Fibroblast of gingiva (primary cell): ENCODE measurements around the gene COL11A2.
"Not testable (repeated sequence)": the region's sequence is repeated elsewhere in the genome, so short reads cannot be mapped to it uniquely, and the experiment has no call there.

Experiments
- DNase-seq: peaks from one replicate; pipeline ENCODE4 v3.0.0-alpha.2; 2011; ENCODE audit warnings: low read depth

The COL11A2 gene

GRCh38 chr6:33192105-33192646, at the start of gene COL11A2:
COL11A2 (minus strand) TSS chr6:33192467; CDS start chr6:33192240, 227 bp downstream.
- DNase-seq: no peak

DNA sequence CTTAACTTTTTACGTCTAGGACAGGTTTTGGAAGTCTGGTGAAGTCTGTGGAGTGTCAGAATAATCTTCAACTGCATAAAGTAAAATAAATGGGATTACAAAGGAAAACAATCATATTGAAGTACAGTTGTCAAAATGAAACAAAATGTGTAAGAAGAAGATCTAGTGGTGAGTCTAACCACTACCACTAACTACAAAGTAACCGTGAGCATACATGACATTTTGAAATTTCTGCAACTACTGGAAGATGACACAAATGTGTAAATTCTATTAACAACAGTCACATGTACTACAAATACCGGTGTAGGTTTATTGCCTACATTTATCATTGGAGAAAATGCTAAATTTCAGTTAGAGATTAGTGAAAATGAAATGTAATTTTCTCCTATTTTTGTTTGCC, 49.7 kb upstream of the COL11A2 start:
- no peak for DNase-seq

- DNase-seq: no peak
Measured at GRCh38 chr6:33237741-33238140, 45.5 kb upstream of the COL11A2 start.

GRCh38 chr6:33236852-33237251, 44.6 kb upstream of the COL11A2 start:
- no peak for DNase-seq

DNA sequence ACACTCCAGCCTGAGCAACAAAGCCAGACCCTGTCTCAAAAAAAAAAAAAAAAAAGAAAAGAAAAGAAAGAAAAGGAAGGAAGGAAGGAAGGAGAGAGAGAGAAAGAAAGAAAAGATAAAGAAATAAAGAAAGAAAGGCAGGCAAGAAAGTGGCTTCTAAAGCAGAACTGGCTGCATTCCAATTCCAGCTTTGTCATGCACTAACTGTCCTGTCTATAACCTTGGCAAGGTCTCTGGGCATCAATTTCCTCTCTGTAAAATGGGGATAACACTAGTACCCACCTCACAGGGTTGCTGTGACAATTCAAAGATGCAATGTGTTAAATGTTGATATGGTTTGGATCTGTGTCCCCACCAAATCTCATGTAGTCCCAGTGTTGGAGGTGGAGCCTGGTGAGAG, 44.1 kb upstream of the COL11A2 start:
- no peak for DNase-seq

- no peak for DNase-seq
Measured at GRCh38 chr6:33235221-33235634, 43.0 kb upstream of the COL11A2 start.

- not testable (repeated sequence) for DNase-seq
Measured at GRCh38 chr6:33226503-33227120, 34.3 kb upstream of the COL11A2 start.

DNA sequence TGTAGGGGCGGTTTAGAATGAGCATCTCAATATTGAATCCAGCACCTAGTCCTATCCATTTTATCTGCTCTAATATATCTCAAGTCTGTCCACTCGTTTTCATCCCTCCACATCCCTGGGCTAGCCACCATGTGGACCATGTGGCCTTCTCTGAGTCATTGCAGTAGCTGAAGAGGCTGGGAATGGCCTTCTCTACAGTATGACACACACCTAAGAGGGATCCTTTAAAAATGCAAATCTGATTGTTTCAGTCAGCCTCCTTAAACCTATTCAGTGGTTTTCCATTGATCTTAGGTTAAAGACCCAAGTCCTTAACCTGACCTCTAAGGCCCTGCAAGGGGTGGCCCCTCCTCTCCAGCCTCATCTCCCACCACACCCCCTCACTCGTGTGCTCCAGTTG, 25.4 kb upstream of the COL11A2 start:
- DNase-seq: no peak

- DNase-seq: no peak
Measured at GRCh38 chr6:33217246-33217645, 25.0 kb upstream of the COL11A2 start.

- DNase-seq: no peak
Measured at GRCh38 chr6:33216117-33216649, 23.9 kb upstream of the COL11A2 start.

DNA sequence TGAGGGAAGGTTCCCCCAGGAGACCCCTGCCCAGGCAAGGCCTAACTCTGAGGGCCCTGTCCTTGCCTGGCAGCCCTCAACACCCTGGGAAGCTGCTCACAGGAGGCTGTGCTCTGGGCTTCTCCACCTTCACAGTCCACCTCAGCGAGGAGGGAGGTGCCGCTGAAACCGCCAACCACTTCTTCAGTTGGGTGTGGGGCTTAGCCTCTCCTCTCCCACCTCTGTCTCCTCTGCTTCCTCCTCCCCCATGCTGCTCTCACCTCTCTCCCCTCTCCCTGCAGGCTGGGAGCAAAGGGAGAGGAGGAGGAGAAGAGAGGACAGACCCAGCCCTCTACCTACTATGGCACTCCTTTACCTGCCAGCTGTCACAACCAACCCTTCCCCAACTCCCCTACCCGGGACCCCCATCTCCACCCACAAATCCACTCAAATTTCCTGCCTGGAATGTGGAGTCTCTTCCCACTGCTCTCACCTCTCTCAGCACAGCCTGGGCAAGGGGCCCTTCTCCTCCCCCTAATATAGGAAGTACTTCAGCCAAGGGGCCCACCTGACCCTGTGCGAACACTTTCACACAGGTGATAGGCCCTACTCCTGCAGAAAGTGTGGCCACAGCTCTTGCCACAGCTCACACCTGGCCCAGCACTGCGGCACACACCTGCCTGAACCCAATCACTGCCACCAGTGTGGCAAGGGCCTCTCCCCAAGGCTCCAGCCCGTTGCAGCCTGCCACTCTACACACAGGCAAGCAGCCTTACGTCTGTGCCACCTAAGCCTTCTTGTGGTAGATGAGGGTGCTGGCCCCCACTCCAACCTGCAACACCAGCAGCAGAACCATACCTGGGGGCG, 23.2 kb upstream of the COL11A2 start:
- no peak for DNase-seq

DNA sequence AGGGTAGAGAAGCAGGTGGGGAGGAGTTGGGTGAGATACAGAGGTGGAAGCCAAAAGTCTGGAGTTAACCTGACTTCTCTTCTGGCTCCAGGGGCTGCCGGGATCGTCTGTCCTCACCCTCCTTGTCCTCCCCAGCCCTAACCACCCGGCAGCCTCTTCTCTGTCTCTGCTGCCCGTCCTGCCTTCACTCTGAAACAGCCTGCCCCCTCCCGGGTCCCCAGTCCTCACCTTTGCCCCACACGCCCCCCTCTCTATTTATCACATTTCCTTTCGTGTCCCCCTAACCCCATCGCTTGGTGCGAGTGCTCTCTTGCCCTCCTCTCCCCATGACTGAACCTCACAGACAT, 21.7 kb upstream of the COL11A2 start:
- DNase-seq: no peak

DNA sequence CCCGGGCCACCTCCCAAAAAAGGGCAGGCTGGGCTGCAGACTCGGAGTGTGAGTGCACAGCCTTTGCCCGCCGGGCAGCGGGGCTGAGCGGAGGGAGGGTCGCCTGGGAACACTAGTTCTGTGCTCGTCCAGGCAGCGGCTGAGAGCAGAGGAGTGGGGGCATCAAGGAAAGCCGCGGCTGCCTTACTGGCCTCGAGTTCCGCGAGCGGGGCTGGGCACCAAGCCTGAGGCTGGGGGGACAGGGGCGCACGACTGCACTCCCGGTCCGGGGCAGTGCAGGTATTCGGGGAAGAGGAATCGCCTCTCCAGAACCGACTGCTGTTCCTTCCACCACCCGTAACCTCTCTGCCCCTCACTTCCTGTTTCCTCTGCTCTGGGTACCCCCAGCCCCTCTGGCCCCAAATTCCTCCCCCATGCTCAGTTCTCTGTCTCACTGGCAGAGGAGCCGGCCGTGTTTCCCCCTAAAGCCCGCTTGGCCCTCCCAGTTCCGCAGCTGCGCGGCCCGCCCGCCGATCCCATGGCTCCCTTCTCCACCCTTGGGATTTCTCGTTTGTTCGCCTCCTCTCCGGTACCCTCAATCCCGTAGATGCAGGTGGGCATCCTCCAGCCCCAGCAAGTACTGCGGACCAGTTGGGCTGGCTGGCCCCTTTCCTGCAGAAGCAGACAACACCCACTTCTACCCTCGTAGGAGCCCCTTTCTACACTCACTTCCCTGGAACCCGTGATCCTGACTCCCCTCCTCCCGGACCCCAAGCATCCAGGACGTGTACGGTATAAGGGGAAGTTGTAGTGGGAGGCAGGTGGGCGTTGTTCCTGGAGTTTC, 21.1 kb upstream of the COL11A2 start:
- DNase-seq: no peak

DNA sequence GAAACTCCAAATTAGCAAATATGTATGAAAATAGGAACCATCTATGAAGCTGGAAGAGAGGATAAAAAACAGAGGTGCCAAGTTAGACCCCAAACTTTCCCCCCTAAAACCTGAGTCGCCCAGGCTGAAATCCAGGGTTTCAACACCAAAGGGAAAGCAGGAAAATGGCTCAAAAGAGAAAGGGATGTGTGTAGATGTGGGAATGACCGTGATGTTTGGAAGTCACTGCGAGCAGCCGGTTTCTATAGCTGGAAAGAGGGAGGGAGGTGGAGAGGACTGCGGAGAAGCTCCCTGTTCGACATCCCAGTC, 20.5 kb upstream of the COL11A2 start:
- no peak for DNase-seq

GRCh38 chr6:33211666-33212422, 19.6 kb upstream of the COL11A2 start:
- DNase-seq: no peak

DNA sequence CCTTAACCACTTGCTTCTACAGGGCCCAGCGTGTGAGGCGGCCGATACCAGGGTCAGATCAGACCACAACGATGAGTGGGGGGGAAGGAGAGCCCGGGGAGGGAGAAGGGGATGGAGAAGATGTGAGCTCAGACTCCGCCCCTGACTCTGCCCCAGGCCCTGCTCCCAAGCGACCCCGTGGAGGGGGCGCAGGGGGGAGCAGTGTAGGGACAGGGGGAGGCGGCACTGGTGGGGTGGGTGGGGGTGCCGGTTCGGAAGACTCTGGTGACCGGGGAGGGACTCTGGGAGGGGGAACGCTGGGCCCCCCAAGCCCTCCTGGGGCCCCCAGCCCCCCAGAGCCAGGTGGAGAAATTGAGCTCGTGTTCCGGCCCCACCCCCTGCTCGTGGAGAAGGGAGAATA, 18.9 kb upstream of the COL11A2 start:
- no peak for DNase-seq

DNA sequence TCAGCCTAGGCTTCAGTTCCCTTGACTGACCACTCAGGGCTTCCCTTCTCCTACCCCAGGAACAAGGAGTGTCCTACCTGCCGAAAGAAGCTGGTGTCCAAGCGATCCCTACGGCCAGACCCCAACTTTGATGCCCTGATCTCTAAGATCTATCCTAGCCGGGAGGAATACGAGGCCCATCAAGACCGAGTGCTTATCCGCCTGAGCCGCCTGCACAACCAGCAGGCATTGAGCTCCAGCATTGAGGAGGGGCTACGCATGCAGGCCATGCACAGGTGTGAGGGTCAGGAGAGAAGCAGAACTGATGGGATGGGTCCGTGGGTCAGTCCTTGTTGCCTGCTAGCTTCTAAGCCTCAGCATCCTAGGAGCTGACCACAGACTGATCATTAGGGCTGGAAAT, 17.6 kb upstream of the COL11A2 start:
- no peak for DNase-seq

GRCh38 chr6:33208091-33208967, 16.1 kb upstream of the COL11A2 start, which contains the start of gene RING1:
RING1 (plus strand) TSS chr6:33208500; CDS start chr6:33208823, 323 bp downstream.
- DNase-seq: peak; percentile 82

DNA sequence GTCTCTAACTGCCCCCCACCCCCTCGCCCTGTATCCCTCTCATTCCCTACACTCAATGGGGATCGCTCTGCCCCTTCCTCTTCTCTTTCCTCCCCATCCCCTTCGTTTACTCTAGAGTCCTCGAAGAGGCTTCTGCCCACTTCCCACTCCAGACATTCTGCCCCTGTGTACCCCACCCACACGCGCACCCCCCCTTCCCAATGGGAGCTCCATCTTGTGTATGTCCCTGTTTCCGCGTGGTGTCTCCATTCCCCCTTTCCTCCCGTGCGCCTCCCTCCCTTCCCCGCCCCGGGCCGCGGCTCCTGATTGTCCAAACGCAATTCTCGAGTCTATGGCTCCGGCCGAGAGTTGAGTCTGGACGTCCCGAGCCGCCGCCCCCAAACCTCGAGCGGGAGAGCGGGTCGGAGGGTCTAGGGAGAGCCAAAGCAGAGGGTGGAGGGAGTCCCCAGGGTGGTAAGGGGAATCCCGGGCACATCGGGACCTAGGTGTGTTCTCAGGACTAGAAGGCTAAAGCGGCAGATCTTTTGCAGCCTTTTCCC, 15.4 kb upstream of the COL11A2 start:
- DNase-seq: peak; percentile 58

DNA sequence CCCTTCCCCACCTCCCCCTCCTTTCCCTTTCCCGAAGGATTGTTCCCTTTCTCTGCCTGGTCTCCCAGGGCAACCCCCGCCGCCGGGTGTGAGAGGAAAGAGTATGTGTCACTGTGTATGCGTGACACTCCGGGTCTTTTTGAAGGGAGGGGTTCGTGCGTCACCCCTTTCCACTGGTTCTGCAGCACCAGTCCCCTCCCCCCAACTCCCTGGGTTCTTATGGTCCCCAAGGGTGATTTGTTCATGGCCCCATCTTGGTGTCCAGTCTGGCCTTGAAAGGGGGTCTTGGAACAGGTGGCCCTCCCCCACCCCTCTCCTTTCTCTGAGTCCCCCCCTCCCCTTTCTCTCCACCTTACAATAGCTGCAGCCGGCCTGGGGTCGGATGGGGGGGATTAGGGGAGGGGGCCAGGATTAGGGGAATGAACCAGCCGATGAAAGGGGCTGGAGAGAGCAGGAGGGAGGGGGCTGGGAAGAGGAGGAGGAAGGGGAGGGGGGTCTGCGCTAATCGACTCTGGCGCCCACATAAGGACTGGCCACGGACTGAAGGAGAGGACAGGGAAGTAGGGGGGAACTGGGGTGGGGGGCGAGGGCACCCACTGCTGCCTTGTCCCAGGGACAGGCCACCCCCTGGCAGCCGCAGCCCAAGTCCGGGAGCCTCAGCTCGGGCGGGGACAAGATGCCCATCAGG, 14.7 kb upstream of the COL11A2 start:
- DNase-seq: peak; percentile 21
